ENCODE results near the gene ADGRL3. TPM values are rescaled to one million over a fixed set of nuclear protein-coding genes. Genes with fewer than 3 reads are reported as not detected.

The ADGRL3 gene
- polyA plus RNA-seq, 1 experiment, result 0.01 TPM

- H3K4me3 ChIP-seq (ENCODE audit: low read depth, low read length), result no peak overlapping the region
- ChIA-PET POLR2A (no interaction called here), CTCF (no interaction called here)
- no peaks in the 10 kb centered on the region for H3K27me3 ChIP-seq (ENCODE audit: control insufficient read depth, insufficient read depth, low read length)
- TF ChIP-seq, protein P1, sequence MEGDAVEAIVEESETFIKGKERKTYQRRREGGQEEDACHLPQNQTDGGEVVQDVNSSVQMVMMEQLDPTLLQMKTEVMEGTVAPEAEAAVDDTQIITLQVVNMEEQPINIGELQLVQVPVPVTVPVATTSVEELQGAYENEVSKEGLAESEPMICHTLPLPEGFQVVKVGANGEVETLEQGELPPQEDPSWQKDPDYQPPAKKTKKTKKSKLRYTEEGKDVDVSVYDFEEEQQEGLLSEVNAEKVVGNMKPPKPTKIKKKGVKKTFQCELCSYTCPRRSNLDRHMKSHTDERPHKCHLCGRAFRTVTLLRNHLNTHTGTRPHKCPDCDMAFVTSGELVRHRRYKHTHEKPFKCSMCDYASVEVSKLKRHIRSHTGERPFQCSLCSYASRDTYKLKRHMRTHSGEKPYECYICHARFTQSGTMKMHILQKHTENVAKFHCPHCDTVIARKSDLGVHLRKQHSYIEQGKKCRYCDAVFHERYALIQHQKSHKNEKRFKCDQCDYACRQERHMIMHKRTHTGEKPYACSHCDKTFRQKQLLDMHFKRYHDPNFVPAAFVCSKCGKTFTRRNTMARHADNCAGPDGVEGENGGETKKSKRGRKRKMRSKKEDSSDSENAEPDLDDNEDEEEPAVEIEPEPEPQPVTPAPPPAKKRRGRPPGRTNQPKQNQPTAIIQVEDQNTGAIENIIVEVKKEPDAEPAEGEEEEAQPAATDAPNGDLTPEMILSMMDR (IDR thresholded peaks at IDR 0.05; ENCODE audit: insufficient read depth, low read depth, low read length), result no peak
- DNase-seq (ENCODE audit: low read depth), result no peak
- no peaks in the 10 kb centered on the region for H3K36me3 ChIP-seq (ENCODE audit: control insufficient read depth, insufficient read depth, low read length)
Observed at GRCh38 chr4:61657016-61657415, 456.9 kb downstream of the ADGRL3 start.

- CTCF ChIA-PET, result no interaction called here
- Histone ChIP-seq H3K27me3 (ENCODE audit: control insufficient read depth, insufficient read depth, low read length) (no peaks in the 10 kb centered on the region), H3K36me3 (ENCODE audit: control insufficient read depth, insufficient read depth, low read length) (no peaks in the 10 kb centered on the region), H3K4me3 (ENCODE audit: low read depth, low read length) (no peak overlapping the region)
- POLR2A ChIA-PET, result no interaction called here
- DNase-seq (ENCODE audit: low read depth), result no peak
- TF ChIP-seq, protein P1 (IDR thresholded peaks at IDR 0.05; ENCODE audit: insufficient read depth, low read depth, low read length), result no peak
Observed at GRCh38 chr4:61661960-61662359, 461.8 kb downstream of the ADGRL3 start.

DNA sequence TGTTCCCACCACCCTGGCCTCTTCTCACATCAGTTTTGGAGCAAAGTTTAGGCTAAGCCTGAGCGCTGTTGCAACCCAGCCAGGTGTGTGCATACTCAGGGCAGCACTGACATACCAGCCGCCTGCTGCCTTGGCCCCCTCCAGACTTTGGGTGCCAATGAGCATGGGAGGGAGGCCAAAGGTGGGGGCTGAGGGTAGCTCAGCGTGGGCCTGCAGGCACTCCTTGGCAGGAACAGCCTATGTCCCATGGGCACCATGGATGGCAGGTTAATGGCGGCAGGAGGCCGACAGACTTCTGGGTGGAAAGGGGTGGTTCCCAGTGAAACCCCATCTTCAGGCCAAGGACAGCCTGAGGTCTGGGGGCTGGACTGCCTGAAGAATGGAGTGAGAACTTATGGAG is 462.2 kb downstream of the ADGRL3 start:
- CTCF ChIA-PET, result no interaction called here
- Histone ChIP-seq H3K4me3 (ENCODE audit: low read depth, low read length) (no peak overlapping the region), H3K36me3 (ENCODE audit: control insufficient read depth, insufficient read depth, low read length) (no peaks in the 10 kb centered on the region), H3K27me3 (ENCODE audit: control insufficient read depth, insufficient read depth, low read length) (no peaks in the 10 kb centered on the region)
- DNase-seq (ENCODE audit: low read depth), result no peak
- POLR2A ChIA-PET, result no interaction called here
- TF ChIP-seq, protein P1 (IDR thresholded peaks at IDR 0.05; ENCODE audit: insufficient read depth, low read depth, low read length), result no peak

DNA sequence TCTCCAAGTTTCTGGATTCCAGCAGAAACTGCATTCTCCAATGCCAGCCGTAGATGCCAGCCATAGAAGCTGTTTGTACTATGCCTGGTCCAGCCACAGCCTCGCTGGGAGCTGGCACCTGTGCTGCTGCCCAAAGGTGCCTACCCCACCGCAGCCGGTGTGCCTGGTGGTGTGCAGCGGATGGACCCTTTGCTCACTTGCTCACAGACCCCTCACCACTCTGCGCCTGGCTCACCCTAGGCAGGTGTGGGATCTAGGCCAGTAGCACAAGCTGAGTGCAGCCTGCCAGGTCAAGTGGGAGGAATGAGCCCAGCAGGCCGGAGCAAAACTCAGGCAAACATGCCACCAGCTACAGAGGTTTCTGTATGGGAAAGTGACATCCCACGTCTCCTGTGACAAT is 463.2 kb downstream of the ADGRL3 start:
- Histone ChIP-seq H3K27me3 (ENCODE audit: control insufficient read depth, insufficient read depth, low read length) (no peaks in the 10 kb centered on the region), H3K4me3 (ENCODE audit: low read depth, low read length) (no peak overlapping the region), H3K36me3 (ENCODE audit: control insufficient read depth, insufficient read depth, low read length) (no peaks in the 10 kb centered on the region)
- ChIA-PET CTCF (no interaction called here), POLR2A (no interaction called here)
- DNase-seq (ENCODE audit: low read depth), result no peak
- TF ChIP-seq, protein P1 (IDR thresholded peaks at IDR 0.05; ENCODE audit: insufficient read depth, low read depth, low read length), result no peak

DNA sequence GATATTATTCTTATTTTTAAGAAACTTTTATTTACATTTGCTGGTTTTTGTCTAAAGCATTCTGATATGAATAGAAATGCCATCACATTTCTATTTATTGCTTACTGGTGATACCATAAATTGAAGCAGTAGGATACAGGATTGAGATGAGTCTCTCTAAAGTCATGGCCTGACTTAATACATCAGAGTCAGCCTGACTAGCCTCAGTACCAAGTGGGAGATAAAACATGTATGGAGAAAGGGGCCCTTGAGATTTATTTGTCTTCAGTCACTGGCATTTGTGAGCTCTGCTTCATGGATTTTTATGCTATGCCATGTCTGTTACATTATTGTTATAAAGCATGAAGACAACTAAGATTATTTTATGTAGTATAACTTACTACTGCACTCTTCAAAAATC is 465.5 kb downstream of the ADGRL3 start:
- Histone ChIP-seq H3K4me3 (ENCODE audit: low read depth, low read length) (no peak overlapping the region), H3K36me3 (ENCODE audit: control insufficient read depth, insufficient read depth, low read length) (no peaks in the 10 kb centered on the region), H3K27me3 (ENCODE audit: control insufficient read depth, insufficient read depth, low read length) (no peaks in the 10 kb centered on the region)
- ChIA-PET CTCF (no interaction called here), POLR2A (no interaction called here)
- no peak for DNase-seq (ENCODE audit: low read depth)
- TF ChIP-seq, protein P1 (IDR thresholded peaks at IDR 0.05; ENCODE audit: insufficient read depth, low read depth, low read length), result no peak
